GM18909 (cell line): ENCODE data around the gene SCN2B.

Source experiments
- ATAC-seq: cut with Tn5 transposase; IDR thresholded peaks from one replicate; pipeline ENCODE4 v1.9.1; 2021; ENCODE audit warnings: mild to moderate bottlenecking; ENCODE audit not compliant: unreplicated experiment, poor library complexity

Gene SCN2B, protein sequence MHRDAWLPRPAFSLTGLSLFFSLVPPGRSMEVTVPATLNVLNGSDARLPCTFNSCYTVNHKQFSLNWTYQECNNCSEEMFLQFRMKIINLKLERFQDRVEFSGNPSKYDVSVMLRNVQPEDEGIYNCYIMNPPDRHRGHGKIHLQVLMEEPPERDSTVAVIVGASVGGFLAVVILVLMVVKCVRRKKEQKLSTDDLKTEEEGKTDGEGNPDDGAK

DNA sequence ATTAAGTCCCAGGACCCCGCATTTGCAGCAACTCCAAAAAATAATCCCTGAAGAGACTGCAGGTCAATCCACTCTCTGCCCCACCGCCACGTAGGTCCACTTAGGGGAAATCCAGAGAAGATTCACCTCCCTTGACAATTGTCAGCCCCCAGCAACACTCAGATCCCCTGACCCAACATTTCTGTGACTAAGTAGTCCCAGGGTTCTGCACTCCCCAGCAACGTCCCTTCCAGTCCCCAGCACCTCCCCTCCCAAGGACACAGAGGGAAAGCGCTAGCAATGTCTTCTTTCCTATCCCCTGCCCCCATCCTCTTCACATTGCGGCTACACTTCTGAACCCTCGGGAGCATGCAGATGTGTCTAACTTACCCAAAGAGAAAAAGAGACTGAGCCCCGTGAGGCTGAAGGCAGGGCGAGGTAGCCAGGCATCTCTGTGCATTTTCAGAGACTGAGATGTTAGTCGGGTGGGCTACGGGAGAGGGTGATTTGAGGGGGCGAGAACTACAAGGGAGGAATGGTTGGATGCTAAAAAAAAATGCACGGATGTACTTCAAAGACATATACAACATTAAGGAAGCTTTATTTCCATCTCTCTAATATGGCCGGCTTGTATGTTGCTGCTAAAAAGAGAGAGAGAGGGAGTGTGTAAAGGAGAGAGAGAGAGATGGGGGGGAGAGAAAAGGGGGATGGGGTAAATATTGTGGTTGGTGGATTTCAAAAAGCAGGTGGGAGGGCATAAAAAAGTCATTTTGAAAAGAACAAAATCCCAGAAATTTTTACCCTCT, at the start of gene SCN2B:
Gene SCN2B, minus strand, starts transcription at position 647 of the 785 bp plus-strand sequence. Its CDS starts 208 bp downstream, at position 439.
- ATAC-seq, result no peak

DNA sequence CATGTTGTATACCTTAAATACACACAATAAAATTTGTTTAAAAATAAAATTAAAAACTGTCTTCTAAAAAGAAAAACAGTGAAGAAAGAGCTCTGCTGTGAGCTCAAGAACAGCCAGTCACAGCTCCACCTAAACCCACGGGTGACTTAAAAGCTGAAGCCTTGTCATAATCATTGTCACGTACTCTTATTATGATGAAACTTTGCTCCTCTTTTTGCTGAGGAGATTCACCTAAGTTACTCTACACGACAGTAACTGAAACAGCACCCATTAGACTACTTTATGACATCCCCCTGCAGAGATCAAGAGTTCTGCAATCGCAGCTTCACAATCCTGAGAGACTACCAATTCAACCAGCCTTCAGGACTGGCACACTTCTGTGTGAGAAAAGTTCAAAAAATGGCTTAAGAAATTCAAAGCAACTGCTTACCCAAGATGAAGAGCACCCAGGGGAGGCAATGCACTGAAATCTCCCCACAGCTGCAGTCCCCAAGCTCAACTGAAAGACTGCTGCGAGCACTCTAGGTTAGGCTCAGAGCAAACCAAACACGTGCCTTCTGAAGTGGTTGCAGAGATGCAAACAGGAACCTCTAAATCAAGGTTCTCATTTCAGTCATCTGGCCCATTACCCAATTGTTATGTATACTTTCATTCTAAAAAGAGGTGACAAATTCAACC, 48.2 kb upstream of the SCN2B start, which contains the start of gene JAML:
Gene JAML, minus strand, starts transcription at position 501 of the 678 bp plus-strand sequence. CDS start 10,145 bp downstream, outside the sequence.
- ATAC-seq, result peak; percentile 48

DNA sequence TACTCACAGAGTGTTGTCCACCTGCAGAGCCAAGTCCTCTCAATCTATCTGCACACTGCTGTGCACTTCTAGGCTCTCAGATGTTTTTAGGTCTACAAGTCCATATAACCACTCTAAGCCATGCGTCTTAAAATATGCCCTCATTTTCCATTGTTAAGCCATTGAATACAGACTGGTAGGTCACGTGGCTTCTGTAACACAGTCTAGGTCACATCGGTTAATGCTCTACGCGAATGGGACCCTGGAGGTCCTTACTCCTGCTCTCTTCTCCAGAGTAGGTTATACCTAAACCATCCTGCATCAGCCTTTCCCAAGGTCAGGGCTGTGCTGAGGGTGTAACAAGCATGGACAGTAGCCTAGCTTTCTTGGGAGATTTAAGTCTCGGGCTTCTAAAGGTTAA, 47.6 kb upstream of the SCN2B start:
- ATAC-seq, result no peak

GRCh38 chr11:118223570-118223969, 47.1 kb upstream of the SCN2B start:
- ATAC-seq, result no peak

DNA sequence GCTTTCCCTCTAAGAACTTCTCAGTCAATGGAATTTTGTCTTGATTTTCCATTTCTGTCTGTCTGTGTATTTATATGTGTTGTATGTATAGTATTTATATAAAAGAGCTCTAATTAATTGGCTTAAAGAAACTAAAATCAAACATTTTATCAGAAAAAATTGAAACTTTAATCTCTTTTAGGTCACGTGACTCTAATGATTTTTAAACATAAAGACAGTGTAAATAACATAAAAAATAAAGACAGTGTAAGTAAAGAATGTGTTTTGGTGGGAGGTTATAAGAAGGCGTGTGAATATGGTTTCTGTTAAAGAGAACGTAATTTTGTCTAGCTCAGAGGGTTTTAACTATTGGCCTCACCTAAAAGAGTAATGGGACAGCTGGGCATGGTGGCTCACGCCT, 46.0 kb upstream of the SCN2B start:
- ATAC-seq, result no peak

- ATAC-seq, result no peak
Measured at GRCh38 chr11:118221419-118221818, 45.0 kb upstream of the SCN2B start.

- no peak for ATAC-seq
Measured at GRCh38 chr11:118219732-118220131, 43.3 kb upstream of the SCN2B start.

DNA sequence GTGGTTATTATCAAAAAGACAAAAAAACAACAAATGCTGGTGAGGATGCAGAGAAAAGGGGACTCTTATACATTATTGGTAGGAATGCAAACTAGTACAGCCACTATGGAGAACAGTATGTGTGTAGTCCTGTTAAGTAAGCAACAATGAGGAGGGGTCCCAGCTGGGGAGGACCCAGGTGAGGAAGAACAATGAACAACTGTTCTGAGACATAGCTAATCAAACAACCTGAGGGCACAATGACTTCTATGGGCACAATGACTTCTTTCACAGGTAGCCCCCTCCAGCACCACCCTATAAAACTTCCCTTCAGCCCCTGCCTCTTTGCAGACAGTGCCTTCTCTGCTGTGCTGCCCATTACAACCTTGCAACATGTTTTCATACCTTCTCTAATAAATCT, 42.8 kb upstream of the SCN2B start:
- no peak for ATAC-seq

- no peak for ATAC-seq
Measured at GRCh38 chr11:118217575-118217974, 41.1 kb upstream of the SCN2B start.

GRCh38 chr11:118216621-118217481, 40.4 kb upstream of the SCN2B start:
- ATAC-seq, result peak; percentile 50

DNA sequence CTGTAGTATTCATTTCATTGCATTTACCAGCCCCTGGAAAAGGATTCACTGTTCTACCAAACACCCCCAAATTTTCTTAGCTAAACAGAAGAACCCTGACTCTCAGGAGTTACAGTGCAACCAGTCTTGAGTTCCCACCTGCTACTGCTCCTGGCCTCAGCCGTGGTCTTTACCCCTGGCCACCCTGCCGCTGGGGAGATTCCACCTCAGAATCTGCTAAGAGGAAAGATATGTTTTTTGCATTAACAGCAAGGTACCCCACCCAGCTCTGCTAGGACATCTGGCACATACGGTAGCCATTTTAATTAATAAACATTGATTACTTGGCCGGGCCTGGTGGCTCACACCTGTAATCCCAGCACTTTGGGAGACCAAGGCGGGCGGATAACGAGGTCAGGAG, 39.3 kb upstream of the SCN2B start:
- ATAC-seq, result no peak

DNA sequence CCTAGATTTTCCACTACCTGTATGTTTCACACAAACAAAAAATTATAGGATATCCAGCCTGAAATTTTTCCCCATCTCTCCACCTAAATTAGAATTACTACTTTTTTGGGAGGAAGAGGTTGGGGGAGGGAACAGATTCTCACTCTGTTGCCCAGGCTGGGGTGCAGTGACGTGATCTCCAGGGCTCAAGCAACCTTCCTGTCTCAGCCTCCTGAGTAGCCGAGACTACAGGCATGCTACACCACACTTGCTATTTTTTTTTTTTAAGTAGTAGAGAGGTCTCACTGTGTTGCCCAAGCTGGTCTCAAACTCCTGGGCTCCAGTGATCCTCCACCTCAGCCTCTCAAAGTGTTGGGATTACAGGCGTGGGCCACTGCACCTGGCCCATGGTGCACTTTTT, 38.8 kb upstream of the SCN2B start:
- no peak for ATAC-seq

GRCh38 chr11:118214210-118214914, 37.9 kb upstream of the SCN2B start:
- ATAC-seq, result no peak

DNA sequence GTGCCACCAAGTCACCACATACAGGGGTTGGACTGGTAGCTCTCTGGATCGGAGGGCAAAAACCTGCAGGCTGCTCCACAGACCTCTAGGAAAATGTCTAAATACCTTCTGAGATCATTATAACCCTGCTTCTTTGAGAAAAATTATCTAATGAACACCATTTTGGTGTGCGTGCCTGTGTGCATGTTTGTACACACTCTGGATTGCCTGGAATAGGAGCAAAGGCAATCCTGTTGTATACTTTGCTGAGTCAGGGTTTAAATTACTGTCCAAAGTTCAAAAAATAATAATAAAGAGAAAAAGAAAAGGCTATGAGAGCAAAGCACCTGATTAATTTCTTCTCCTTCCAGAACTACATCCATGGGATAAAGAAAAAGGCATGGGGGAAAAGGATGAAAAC, 37.3 kb upstream of the SCN2B start:
- no peak for ATAC-seq

DNA sequence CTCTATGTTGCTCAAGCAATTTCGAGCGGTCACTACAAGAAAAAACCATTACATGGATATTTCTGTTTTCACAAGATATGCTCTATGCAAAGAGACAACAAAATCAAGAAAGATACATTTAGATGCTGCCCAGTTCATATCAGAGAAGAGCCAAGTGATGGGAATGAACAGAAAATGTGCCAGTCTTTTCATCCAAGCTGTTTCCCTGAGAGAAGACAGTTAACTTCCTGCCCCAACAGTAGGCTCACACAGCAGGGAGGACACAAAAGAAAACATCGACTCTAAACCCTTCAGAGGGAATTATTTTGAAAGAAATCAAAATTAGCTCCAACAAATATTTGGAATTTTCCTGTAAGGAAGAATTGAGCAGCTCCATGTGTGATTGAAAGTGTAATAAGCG, 36.8 kb upstream of the SCN2B start:
- no peak for ATAC-seq

GRCh38 chr11:118212781-118213191, 36.3 kb upstream of the SCN2B start:
- ATAC-seq, result no peak

- no peak for ATAC-seq
Measured at GRCh38 chr11:118212131-118212725, 35.8 kb upstream of the SCN2B start.

DNA sequence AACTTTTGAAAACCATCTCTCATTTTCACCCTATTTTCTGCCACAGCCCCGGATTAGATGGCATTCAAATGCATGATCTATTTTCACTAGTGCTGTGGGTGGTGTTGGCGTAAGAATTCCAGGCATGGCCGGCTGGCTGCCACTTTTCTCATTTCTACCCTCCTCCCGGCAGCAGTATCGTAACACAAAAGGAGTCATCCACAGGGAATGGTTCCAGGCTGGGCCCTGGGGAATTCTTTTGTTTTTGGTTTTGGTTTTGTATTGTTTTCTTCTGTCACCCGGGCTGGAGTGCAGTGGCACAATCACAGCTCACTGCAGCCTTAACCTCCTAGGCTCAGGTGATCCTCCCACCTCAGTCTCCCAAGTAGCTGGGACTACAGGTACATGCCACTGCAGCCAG, 34.6 kb upstream of the SCN2B start:
- no peak for ATAC-seq

DNA sequence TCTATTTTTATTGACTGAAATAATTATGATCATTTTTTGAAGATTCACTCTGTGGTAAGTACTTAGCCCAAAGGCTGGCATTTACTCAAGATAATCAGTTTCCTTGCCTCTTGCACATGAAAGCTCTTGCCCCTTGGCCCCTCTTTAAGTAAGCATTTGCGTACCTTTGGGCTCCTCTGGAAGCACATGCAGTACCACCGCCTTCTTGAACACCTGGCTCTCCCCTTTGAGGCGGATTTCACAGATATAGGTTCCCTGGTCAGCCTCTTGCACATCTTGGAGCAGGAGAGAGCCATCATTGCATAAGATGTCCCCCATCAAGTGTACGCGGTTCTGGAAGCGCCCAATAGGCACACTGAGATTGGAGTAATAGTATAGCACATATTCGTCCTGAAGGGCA, 33.9 kb upstream of the SCN2B start:
- ATAC-seq, result no peak
